GM21526 (cell line): ENCODE measurements around the gene PLCL2.

Experiments used
- ATAC-seq: cut with Tn5 transposase; IDR thresholded peaks from one replicate; pipeline ENCODE4 v1.9.1; 2021; ENCODE audit warnings: moderate library complexity; ENCODE audit not compliant: unreplicated experiment, low FRiP score

PLCL2 gene

DNA sequence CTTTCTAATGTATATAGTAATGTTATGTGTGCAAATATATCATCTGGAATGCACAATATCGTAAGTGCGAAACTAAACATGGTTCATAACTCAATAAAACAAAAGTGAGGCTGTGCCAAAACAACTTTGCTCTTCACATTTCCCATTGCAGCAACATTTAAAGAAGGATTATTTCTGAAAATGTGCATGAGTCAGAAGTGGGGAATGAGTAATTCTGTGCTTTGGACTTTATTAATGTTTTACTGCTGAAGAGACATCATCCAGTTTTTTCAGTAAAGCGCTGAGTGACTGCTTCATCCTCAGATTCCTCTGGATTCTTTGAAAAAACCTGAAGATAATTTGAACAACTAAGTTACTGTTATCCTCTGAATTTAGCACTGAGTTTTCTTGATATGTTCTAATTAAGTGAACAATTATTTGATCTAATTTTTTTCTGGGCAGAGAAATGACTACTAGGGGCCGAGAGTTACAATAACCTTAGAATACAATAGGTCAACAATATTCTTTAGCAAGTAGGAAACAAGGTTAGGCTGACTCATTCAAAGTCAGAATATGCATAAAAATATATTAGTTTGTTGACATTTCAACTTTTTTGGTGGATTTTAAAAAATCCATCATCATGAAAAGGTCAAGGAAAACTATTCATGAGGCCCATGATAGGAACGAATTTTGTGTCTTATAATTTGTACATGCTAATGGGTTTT is 20.0 kb upstream of the PLCL2 start:
- ATAC-seq = no peak

DNA sequence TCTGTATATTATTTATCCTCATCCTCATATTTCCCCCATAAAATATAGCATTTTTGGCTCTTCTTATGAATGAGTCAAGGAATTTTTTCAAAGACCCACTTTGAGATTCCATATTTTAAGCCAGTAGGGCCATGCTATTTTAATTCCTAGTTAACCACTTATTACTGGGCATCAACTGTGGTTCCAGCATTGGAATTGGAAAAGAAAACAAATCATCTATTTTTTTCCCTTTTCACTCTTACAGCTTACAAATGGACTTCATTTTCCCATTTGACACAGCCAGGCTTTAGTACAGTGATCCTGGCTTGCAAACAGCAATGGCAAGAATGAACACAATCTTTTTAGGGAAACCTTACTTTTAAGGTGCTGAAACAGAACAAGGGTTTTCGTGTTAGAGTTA is 19.4 kb upstream of the PLCL2 start:
- ATAC-seq = no peak

DNA sequence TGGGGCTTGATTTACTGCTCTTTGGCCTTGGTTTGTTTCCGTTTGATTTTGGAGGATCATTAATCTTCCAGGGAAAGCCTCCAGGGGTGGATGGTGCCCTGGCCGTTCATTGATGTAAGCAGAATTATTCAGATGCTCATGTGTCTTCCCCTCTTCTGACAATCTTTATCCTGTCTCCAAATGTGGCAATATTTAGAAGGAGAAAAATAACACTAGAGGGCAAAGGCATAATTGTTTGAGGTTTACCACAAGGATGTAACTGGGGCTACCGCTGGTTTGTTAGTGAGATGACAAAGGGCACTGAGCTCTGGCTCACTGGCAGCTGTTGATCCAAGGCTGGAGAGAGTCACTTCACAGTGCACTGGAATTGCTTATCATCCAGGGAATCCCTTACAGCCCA is 18.2 kb upstream of the PLCL2 start:
- no peak for ATAC-seq

DNA sequence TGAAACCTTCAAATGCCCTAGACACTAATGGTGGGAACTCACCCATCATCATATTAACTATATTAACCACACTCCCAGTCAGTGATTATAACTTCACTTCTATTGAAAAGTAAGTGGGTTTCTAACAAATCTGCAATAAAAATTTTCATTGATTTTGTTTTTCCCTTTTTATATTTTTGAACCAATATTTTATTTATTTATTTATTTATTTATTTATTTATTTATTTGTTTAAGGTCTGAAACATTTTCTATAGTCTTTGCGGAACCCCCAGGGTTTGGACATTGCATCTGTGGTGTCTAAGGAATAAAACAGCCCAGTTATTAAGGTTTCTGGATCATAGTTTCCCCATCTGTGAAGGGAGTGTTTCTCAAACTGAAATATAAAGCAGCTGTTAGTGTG is 16.2 kb upstream of the PLCL2 start:
- no peak for ATAC-seq

DNA sequence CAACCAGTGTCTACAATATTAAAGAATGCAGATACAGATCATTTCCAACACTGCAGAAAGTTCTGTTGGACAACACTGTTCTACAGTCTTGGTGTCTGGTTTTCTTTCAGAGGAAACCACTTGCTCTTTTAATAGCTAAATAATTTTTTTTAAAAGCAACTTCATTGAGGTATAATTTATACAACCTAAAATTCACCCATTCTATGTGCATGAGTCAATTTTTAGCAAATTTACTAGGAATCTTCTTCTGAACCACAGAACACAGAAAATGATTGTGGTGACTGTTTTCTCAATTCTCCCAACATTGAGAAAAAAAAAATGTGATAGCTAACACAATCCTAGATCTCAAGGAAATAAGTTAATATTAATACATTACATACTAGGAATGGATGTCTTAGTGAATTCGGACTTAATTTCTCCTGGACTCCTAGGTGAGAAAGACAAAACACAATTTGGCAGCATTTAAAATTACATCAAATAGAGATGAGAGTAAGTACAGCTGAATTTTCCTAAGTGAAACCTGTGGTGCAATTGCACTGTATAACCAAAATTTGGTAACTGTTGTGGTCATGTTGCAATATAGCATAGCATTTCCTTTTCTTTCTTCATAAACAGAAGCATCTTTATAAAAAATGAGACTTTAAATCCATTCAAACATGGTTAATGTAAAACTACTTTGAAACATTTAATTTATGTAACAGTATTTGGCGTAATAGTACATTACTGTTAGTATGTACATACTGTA is 15.3 kb upstream of the PLCL2 start:
- no peak for ATAC-seq

DNA sequence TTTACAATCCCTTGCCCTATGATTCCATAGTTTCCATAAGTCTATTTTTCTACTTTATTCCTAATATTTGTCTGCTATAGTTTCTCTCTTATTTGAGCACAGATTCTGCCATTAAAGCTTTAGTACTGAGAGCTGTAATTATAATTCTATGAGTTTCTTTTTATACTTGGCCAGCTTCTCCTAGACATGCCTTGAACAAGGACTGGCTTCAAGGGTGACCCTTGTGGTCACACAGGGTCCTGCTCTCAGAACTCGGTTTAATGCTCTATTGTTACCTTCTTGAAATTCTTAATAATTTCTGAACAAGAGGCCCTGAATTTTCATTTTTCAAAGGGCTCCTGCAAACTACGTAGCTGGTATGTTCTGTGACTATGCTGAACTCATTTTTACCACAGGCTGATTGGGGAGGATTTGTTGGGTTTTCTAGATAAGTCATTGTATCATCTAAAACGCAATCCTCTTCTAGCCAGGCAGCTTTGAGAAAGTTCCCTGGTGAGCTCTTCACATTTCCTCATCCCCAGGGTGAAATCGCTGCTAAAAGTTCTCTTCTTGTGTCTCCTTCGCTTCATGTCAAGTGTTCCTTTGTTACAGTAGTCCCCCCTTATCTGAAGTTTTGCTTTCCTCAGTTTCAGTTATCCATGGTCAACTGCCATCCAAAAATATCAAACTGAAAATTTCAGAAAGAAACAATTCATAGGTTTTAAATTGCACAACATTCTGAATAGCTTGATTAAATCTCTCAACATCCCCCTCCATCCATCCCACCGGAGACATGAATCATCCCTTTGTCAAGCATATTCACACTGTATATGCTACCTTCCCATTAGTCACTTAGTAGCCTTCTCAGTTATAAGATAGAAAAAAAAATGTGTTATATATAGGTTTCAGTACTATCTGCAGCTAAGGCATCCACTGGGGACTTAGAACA is 12.6 kb upstream of the PLCL2 start:
- ATAC-seq = no peak

DNA sequence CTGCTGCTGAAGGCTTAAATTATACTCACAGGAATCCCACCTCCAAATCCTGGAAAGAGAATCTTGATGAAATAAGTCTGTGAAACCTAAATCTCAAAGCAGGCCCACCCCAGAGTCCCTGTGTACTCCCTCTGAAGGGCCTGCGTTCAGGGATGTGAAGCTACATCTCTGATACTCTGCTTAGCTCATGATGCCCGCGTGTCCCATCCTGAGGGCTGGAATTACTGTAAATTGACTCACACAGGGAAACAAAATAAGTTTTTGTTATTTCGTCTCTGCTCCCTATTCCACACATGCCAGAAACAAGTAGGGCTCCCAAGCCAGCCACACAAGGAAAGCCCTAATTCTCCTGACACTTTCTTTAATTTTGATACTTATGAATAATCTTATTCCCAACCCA is 10.9 kb upstream of the PLCL2 start:
- ATAC-seq = no peak

DNA sequence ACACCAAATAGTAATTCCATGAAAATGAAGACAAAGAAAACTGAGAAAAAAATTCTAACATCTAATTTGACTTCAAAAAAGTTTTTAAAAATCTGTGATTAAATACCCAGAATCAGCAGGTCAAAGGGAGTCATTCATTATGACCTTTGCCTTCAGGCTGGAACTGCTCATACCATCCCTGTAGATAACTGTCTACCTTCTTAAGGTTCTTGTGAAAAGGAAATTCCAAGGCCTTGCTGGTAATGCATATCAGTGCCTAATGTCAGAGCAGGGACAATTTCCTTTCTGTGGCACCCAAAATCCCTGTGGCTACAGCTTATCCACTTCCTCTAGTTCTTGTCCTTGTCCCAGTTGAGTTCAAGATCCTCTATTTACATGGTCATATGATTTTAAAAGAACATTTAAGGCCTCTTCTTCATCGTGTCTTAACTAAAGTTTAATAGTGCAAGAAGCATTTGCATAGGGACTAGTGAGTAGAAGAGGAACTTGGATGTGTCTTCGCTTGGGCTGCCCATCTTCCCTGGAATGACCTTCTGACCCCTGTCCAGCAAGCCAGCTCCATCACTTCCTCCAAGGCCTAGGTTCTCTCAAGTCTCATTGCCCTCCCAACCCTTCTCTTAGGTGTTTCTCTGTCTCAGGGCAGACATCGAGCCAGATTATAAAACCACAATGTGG is 8.7 kb upstream of the PLCL2 start:
- no peak for ATAC-seq

DNA sequence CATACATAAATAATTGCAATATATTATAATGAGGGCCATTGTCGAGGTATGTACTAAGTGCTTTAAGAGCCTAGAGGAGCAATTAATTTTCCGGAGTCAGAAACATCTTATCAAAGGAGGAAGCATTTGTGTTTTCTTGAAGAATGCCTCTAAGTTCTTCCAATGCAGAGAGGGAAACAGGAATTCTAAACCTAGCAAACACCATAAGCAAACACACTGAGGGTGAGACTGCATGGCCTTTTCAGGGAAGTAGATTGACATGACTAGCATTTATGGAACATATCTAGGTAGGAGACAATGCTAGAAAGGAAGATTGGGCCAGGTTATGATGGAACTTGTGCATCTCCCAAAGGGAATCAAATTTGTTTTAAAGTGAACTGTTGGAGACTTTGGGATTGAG is 7.2 kb upstream of the PLCL2 start:
- ATAC-seq = no peak

DNA sequence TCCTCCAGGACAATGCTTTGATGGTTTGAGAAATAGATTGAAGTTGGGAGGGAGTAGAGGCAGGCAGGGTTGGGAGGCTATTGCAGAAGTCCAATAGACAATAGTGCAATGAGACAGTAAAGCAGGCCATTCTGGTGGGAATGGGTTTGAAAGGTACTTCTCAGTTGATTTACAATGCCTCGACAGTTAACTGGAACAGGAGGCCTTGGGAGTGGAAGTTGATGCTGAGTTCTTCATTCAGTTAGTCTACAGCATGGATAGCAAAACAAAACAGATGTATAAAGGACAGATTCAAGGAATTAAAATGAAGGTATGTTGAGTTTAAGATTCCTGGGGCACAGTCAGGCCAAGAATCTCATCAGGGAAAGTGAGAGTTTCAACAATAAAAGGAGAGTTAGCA is 6.8 kb upstream of the PLCL2 start:
- ATAC-seq = no peak

DNA sequence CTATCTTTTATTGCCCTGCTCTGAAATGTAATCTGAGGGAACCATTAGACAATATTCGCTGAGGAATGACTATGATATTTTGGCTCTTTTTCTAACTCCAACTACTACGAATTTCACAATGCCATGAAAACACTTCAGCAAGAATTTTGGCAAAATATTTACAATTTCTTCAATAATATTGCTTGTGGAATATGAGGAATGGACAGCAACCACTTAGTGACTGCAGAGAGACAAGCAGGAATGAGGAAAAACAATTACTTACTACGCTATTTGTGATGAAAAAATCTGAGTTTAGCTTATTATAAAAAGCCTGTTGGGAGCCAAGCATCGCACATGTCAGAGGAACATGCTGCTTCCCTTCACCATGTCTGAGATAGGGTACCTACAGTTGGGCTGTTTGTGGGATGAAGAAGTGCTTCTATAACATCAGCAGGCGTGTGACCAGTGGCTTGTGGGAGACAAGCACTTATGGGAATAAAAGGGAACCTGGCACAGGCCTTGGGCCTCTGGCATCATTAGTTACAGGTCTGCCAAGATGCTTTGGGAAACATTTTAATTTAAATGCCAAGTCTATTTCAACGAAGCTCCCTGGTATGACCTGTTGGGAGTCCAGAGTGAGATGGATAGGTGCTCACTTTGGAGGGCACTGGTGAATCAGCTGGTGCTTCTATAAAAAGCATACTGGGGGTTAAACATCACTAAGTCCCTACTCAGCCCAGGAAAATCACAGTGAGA is 2.7 kb upstream of the PLCL2 start:
- ATAC-seq = no peak

DNA sequence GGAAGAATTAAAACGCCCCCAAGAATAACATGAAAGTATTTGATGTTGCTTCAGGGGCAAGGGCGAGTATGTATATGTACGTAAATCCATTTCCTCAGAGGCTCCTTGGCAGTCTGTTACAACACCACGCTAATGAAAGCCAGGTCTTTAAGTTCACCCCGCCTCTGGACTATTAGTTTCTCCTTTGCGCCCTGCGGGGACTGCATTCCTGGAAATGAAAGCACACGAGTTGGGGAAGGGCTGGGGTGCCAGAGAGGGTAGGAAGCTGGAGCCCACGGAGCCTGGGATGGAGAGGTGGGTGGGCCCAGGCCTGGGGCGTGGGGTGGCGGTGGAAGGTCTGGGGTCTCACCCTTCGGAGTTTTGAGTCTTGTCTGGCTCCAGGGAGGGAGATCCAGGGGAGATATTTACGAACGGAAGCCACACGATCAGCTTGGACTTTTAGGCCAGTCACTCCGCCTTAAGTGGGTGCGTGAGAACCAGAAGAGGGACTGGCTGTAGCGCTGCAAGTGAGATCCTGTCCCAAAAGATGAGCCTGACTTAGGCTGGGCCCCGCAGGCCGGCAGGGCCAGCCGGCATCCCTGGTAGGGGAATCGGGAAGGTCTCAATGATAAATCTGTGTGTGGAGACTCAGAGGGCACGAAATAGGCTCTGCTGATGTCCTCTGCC is 1.6 kb upstream of the PLCL2 start:
- no peak for ATAC-seq

DNA sequence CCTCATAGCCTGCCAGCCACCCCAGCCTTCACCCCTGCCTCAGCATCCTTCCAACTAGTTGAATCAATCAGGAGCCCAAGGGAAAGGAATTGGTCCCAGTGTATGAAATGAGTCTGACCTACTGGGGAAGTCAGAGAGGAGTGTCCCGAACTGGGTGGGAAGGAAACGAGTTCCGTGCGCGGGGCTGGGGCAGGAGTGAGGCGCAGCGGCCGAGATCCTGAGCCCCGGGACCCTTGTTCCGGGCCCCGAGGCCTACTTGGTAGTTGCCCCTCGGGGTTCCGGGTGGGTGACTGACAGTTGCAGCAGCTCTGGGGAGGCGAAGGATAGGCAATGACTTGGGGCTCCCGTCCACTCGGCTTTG is 1.1 kb upstream of the PLCL2 start:
- no peak for ATAC-seq

DNA sequence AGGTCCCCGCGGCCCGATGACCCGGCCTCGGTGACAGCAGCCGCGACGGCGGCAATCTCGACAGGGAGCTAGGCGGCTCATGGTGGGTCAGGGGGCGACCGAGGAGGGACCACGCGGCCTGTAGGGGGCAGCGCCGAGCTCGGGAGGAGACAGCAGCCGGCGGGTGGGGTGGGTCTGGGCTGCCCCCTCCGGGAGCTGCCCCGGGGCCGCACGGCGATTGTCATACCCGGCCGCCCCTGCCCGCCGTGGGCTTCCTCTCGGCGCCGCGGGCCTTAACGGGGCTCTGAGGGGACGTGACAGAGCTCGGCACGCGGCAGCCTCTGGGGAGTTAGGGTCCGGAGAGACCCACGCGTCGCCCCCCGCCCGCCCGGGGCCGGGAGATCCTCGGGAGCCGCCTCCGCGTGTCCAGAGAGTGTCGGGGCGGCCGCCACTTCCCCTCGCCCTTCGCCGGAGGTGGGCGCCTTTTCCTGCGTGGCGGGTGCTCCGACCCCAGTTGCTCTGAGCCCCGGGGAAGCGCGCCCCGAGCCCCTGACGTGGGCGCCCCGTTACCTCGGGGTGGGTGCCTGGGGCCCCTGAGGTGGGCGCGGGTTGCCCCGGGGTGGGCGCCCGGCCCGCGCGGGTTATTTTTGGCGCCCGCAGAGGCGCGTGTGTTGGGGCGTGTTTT is 539 bp upstream of the PLCL2 start:
- ATAC-seq = peak; percentile 27

DNA sequence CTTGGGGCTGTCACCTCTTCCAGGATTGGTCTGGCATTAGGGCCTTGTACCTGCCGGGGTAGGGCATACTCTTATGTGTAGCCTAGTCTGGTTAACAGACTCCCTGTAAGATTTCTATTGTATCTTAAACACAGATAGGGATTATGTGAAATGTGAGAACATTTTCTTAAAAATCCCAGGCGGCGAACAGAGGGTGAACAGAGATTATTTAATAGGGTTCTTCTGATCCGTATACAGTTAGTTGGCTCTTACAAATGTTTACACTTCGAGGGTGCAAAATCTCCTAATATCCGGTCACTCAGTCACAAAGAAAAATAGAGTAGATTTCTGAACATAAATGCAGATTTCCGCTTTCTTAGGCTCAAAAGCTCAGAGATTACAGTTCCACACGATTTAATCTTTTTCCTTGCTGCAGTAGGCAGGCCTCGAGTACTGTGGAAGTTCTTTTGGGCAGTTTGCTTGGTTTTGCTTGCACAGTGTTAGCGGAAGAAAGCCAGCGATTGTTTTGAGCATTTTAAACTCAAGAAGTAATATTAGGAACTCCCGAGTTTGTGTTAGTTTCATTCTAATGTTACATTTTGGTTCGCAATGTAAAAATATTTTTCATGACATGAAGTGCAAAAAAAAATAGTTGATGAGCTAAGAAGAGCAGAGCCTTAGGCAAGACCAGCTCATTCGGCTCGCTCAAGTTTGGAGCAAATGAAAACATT is 993 bp downstream of the PLCL2 start:
- ATAC-seq = peak; percentile 41

DNA sequence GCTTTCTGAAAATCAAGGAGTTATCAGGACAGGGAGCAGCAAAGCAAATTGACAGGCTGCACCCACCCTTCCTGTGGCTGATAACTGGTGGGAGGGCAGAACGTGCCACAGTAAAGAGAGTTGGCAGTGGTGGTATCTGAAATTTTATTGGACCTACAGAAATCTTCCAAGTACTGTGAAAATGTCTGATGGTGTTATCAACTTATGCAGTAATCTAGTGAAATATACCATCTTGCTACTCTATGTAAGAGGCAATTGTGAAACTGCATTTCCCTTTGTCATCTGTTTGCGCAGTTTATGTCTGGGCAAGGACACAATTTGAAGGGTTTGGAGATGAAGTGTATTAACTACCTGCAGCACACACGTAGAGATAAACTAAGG is 1.5 kb downstream of the PLCL2 start:
- ATAC-seq = no peak

DNA sequence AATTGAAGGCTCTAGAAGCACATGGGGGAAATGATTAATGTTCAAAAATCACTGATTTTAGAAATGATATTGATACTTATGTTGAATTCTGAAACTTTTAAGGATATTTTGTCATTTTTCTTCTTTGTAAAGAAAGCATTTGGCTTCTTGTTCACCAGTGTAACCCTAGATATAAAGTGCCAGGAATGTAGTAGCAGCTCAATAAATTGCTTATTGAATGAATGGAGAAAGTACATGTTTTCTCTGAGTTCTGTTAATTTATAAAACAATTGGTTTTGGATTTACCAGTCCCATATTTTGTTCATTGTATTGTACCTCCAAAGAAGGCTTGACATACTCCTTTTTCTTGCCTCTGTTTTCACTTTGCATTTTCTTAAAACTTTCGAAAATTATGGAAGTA is 2.4 kb downstream of the PLCL2 start:
- no peak for ATAC-seq

DNA sequence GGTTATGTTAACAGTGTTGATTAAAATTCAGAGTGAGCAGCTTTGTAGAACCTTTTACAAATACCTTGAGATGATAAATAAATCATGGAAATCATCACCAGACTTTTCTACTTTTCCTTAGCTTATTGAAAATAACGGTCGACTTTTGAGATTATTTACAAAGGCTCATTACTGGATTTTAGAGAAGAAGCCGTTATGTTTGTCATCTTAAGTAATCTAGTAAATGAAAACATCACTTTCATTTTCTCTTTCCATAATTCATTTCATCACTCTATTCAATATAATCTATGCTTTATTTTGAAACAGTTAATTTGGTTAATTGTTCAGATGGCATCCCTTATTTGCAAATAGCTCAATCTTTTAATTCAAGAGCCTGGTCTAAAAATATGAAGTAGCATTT is 3.6 kb downstream of the PLCL2 start:
- no peak for ATAC-seq
